H9 (cell line): ENCODE data around the gene RET. TPM values are rescaled to one million over a fixed set of nuclear protein-coding genes. Genes with fewer than 3 reads are reported as not detected.

ENCODE experiments used
- DNase-seq: peaks from one replicate; pipeline ENCODE4 v3.0.0-alpha.2; 2017
- H2AFZ ChIP-seq: one replicate; pipeline ENCODE4 v1.6.1; 2013; ENCODE audit warnings: mild to moderate bottlenecking, low read length, control low read depth, moderate library complexity
- H2AK5ac ChIP-seq: 2 replicates; pipeline ENCODE4 v1.6.1; 2013; ENCODE audit warnings: low read length, control low read depth, mixed read lengths; ENCODE audit not compliant: insufficient read length
- H2BK120ac ChIP-seq: one replicate; pipeline ENCODE4 v1.6.1; 2013; ENCODE audit warnings: low read depth, mild to moderate bottlenecking, low read length, control low read depth, inconsistent platforms; ENCODE audit not compliant: poor library complexity, severe bottlenecking
- H2BK12ac ChIP-seq: 2 replicates; pipeline ENCODE4 v1.6.1; 2013; ENCODE audit warnings: low read length, control low read depth, mixed read lengths, low read depth; ENCODE audit not compliant: insufficient read length
- H2BK15ac ChIP-seq: 2 replicates; pipeline ENCODE4 v1.6.1; 2013; ENCODE audit warnings: low read depth, low read length, control low read depth
- H2BK20ac ChIP-seq: one replicate; pipeline ENCODE4 v1.6.1; 2013; ENCODE audit warnings: low read depth, mild to moderate bottlenecking, low read length, control low read depth, inconsistent platforms; ENCODE audit not compliant: poor library complexity, severe bottlenecking
- H2BK5ac ChIP-seq: 2 replicates; pipeline ENCODE4 v1.6.1; 2013; ENCODE audit warnings: low read length, control low read depth, mixed read lengths; ENCODE audit not compliant: insufficient read length
- H3K14ac ChIP-seq: 2 replicates; pipeline ENCODE4 v1.6.1; 2013; ENCODE audit warnings: low read length, control low read depth; ENCODE audit not compliant: insufficient read depth
- H3K18ac ChIP-seq: 2 replicates; pipeline ENCODE4 v1.6.1; 2013; ENCODE audit warnings: low read depth, mild to moderate bottlenecking, mixed read lengths, low read length, control low read depth; ENCODE audit not compliant: insufficient read length
- H3K23ac ChIP-seq: 2 replicates; pipeline ENCODE4 v1.6.1; 2013; ENCODE audit warnings: low read length, control low read depth, mixed read lengths, low read depth; ENCODE audit not compliant: insufficient read length
- H3K23me2 ChIP-seq: 2 replicates; pipeline ENCODE4 v1.6.1; 2013; ENCODE audit warnings: low read depth, mild to moderate bottlenecking, mixed read lengths, low read length, control low read depth; ENCODE audit not compliant: insufficient read length, poor library complexity, severe bottlenecking
- H3K27ac ChIP-seq: 2 replicates; pipeline ENCODE4 v1.5.1; 2013; ENCODE audit warnings: low read length, control low read depth, mixed read lengths, low read depth; ENCODE audit not compliant: insufficient read length
- H3K27me3 ChIP-seq: 2 replicates; pipeline ENCODE4 v1.6.1; 2013; ENCODE audit warnings: low read length, control low read depth, inconsistent platforms; ENCODE audit not compliant: insufficient read depth
- H3K4ac ChIP-seq: 2 replicates; pipeline ENCODE4 v1.6.1; 2013; ENCODE audit warnings: low read depth, mild to moderate bottlenecking, control low read depth, inconsistent platforms, low read length, moderate library complexity
- H3K4me1 ChIP-seq: 2 replicates; pipeline ENCODE4 v1.6.1; 2013; ENCODE audit warnings: low read length, control low read depth, inconsistent platforms; ENCODE audit not compliant: insufficient read depth
- H3K4me2 ChIP-seq: 2 replicates; pipeline ENCODE4 v1.6.1; 2013; ENCODE audit warnings: low read length, control low read depth, mixed read lengths; ENCODE audit not compliant: insufficient read length, insufficient read depth
- H3K56ac ChIP-seq: 2 replicates; pipeline ENCODE4 v1.6.1; 2013; ENCODE audit warnings: low read depth, mild to moderate bottlenecking, mixed read lengths, low read length, control low read depth; ENCODE audit not compliant: insufficient read length
- H3K79me1 ChIP-seq: 2 replicates; pipeline ENCODE4 v1.6.1; 2013; ENCODE audit warnings: low read depth, mild to moderate bottlenecking, moderate library complexity, low read length, control low read depth, inconsistent platforms; ENCODE audit not compliant: insufficient read depth, poor library complexity, severe bottlenecking
- H3K79me2 ChIP-seq: 2 replicates; pipeline ENCODE4 v1.6.1; 2013; ENCODE audit warnings: low read length, control low read depth, inconsistent platforms; ENCODE audit not compliant: insufficient read depth
- H3K9ac ChIP-seq: 2 replicates; pipeline ENCODE4 v1.6.1; 2013; ENCODE audit warnings: low read length, control low read depth, mixed read lengths; ENCODE audit not compliant: insufficient read length; ENCODE audit errors: extremely low read depth
- H3K9me3 ChIP-seq: one replicate; pipeline ENCODE4 v1.6.1; 2013; ENCODE audit warnings: low read depth, low read length, inconsistent platforms; ENCODE audit not compliant: control insufficient read depth
- H3T11ph ChIP-seq: one replicate; pipeline ENCODE4 v1.6.1; 2013; ENCODE audit warnings: mild to moderate bottlenecking, low read length, control low read depth, inconsistent platforms
- H4K20me1 ChIP-seq: one replicate; pipeline ENCODE4 v1.6.1; 2013; ENCODE audit not compliant: control insufficient read depth, insufficient read length, insufficient read depth
- H4K5ac ChIP-seq: 2 replicates; pipeline ENCODE4 v1.6.1; 2013; ENCODE audit warnings: low read depth, mild to moderate bottlenecking, mixed read lengths, low read length, control low read depth; ENCODE audit not compliant: insufficient read length
- H4K8ac ChIP-seq: replicated peaks from 2 replicates; pipeline ENCODE4 v1.6.1; 2013; ENCODE audit warnings: low read length, control low read depth, mixed read lengths, low read depth; ENCODE audit not compliant: insufficient read length
- H4K91ac ChIP-seq: 2 replicates; pipeline ENCODE4 v1.6.1; 2013; ENCODE audit warnings: low read depth, mild to moderate bottlenecking, moderate library complexity, mixed read lengths, low read length, control low read depth; ENCODE audit not compliant: insufficient read length
- H3K27ac Mint-ChIP-seq, 3 experiments: 2 replicates in 2 of 3; 3 replicates in 1 of 3; pipeline ENCODE4 v1.8.0; 2020 to 2021; ENCODE audit warnings: mixed read lengths in 3 of 3, mild to moderate bottlenecking in 1 of 3, moderate library complexity in 1 of 3
- H3K27me3 Mint-ChIP-seq: 2 replicates; pipeline ENCODE4 v1.8.0; 2021; ENCODE audit warnings: low read depth, mild to moderate bottlenecking, moderate library complexity, mixed read lengths
- H3K36me3 Mint-ChIP-seq, 3 experiments: 2 replicates in 2 of 3; 3 replicates in 1 of 3; pipeline ENCODE4 v1.8.0; 2020 to 2021; ENCODE audit warnings: low read depth in 3 of 3, mixed read lengths in 3 of 3; ENCODE audit not compliant: insufficient read depth in 1 of 3
- H3K4me1 Mint-ChIP-seq, 2 experiments: 2 replicates each; pipeline ENCODE4 v1.8.0; 2020; ENCODE audit warnings: mixed read lengths in 2 of 2
- H3K4me3 Mint-ChIP-seq, 2 experiments: 2 replicates in 1 of 2; 3 replicates in 1 of 2; pipeline ENCODE4 v1.8.0; 2020 to 2021; ENCODE audit warnings: mild to moderate bottlenecking in 2 of 2, mixed read lengths in 2 of 2, moderate library complexity in 1 of 2
- H3K9me3 Mint-ChIP-seq, 2 experiments: 2 replicates in 1 of 2; 3 replicates in 1 of 2; pipeline ENCODE4 v1.8.0; 2020; ENCODE audit warnings: mild to moderate bottlenecking in 2 of 2, mixed read lengths in 2 of 2, moderate library complexity in 1 of 2
- CTCF ChIP-seq: fragments of 200-600 bp; sonication (generic); conservative IDR thresholded peaks from 3 replicates; pipeline ENCODE4 v1.8.0; 2021; ENCODE audit warnings: antibody characterized with exemption, mild to moderate bottlenecking
- WGBS: extraction: QIAGEN DNeasy Blood & Tissue Kit; methylation state at CpG from one replicate; pipeline ENCODE4 v1.1.7; 2013; ENCODE audit warnings: missing lambda C conversion rate, low lambda C conversion rate, mixed read lengths; ENCODE audit not compliant: insufficient read length; ENCODE audit errors: extremely low coverage; 5-methylcytosine and 5-hydroxymethylcytosine counted together
- total RNA-seq: library from RNA; stranded (reverse); gene quantifications from 2 replicates; pipeline ENCODE4 v1.2.1, GENCODE V29; 2021

RET gene
- total RNA-seq, 1 experiment from 2014 or later, result 12.2 TPM

- no CpG with 5 or more reads among the region's 6 CpGs for WGBS
- Mint-ChIP-seq H3K4me3 (no peak overlapping the region), H3K27me3 (no peaks in the 10 kb centered on the region; the same call in 1 of the 2 replicates), H3K36me3 (peaks cover 0 to 10% (median 7%) of the 10 kb centered on the region in 3 experiments; a peak in 4 of 7 replicates), H3K4me1 (no peaks in the 10 kb centered on the region), H3K27ac (no peak overlapping the region), H3K9me3 (no peaks in the 10 kb centered on the region)
- H3K27me3 ChIP-seq, result no peaks in the 10 kb centered on the region
- no peak overlapping the region; the same call in 1 of the 2 replicates for H3K14ac ChIP-seq
- no peak overlapping the region for H3K9ac ChIP-seq
- peak; percentile 13 for DNase-seq
- H2BK12ac ChIP-seq, result no peak overlapping the region
- no peaks in the 10 kb centered on the region for H3K79me1 ChIP-seq
- no peak overlapping the region for H3K56ac ChIP-seq
- no peaks in the 10 kb centered on the region for H3K9me3 ChIP-seq
- H3K18ac ChIP-seq, result no peak overlapping the region
- H4K20me1 ChIP-seq, result no peaks in the 10 kb centered on the region
- H2BK5ac ChIP-seq, result no peak overlapping the region
- H3K23ac ChIP-seq, result no peak overlapping the region
- H2BK20ac ChIP-seq, result no peak overlapping the region
- no peak overlapping the region for H2AFZ ChIP-seq
- no peak for TF ChIP-seq CTCF
- H3T11ph ChIP-seq, result no peak overlapping the region
- peaks cover 2% of the 10 kb centered on the region for H3K23me2 ChIP-seq
- H2AK5ac ChIP-seq, result no peak overlapping the region
- no peak overlapping the region for H3K4me2 ChIP-seq
- H3K79me2 ChIP-seq, result no peaks in the 10 kb centered on the region
- no peak overlapping the region for H2BK15ac ChIP-seq
- H3K4me1 ChIP-seq, result no peaks in the 10 kb centered on the region
- no peak overlapping the region for H3K27ac ChIP-seq
- H4K8ac ChIP-seq, result no peak overlapping the region
- H2BK120ac ChIP-seq, result no peak overlapping the region
- no peak overlapping the region for H4K91ac ChIP-seq
- no peak overlapping the region for H4K5ac ChIP-seq
- H3K4ac ChIP-seq, result no peak overlapping the region
Observed at GRCh38 chr10:43124094-43124521, 47.2 kb downstream of the RET start.
